Measurements from ENCODE around the gene FNDC3B.
A peak's percentile ranks its signal among the peaks of the same experiment; 100 is the strongest.

FNDC3B gene

GRCh38 chr3:172384836-172385235 lies 345.5 kb downstream of the FNDC3B start:
- H3K4me3 ChIP-seq (ENCODE audit: low read depth, low read length): no peak overlapping the region
- DNase-seq (ENCODE audit: low read depth): no peak
- TF ChIP-seq POLR2A (IDR thresholded peaks at IDR 0.05; ENCODE audit: extremely low read depth, insufficient read length): no peak

GRCh38 chr3:172387728-172388127 lies 348.4 kb downstream of the FNDC3B start:
- H3K4me3 ChIP-seq (ENCODE audit: low read depth, low read length): no peak overlapping the region
- TF ChIP-seq CTCF (IDR thresholded peaks at IDR 0.05; ENCODE audit: low read depth, low read length) (no peak), POLR2A (IDR thresholded peaks at IDR 0.05; ENCODE audit: extremely low read depth, insufficient read length) (no peak), MYC (IDR thresholded peaks at IDR 0.05; ENCODE audit: low read depth, low read length) (no peak), MAX (IDR thresholded peaks at IDR 0.05; ENCODE audit: low read depth, low read length) (no peak)
- no peak for DNase-seq (ENCODE audit: low read depth)

- H3K4me3 ChIP-seq (ENCODE audit: low read depth, low read length): no peak overlapping the region
- no peak for DNase-seq (ENCODE audit: low read depth)
- TF ChIP-seq MYC (IDR thresholded peaks at IDR 0.05; ENCODE audit: low read depth, low read length) (no peak), CTCF (IDR thresholded peaks at IDR 0.05; ENCODE audit: low read depth, low read length) (no peak), MAX (IDR thresholded peaks at IDR 0.05; ENCODE audit: low read depth, low read length) (no peak), POLR2A (IDR thresholded peaks at IDR 0.05; ENCODE audit: extremely low read depth, insufficient read length) (no peak)
Observed at GRCh38 chr3:172388412-172389078, 349.2 kb downstream of the FNDC3B start.

GRCh38 chr3:172390792-172391191 lies 351.4 kb downstream of the FNDC3B start:
- TF ChIP-seq POLR2A (IDR thresholded peaks at IDR 0.05; ENCODE audit: extremely low read depth, insufficient read length) (no peak), MAX (IDR thresholded peaks at IDR 0.05; ENCODE audit: low read depth, low read length) (no peak), CTCF (IDR thresholded peaks at IDR 0.05; ENCODE audit: low read depth, low read length) (no peak), MYC (IDR thresholded peaks at IDR 0.05; ENCODE audit: low read depth, low read length) (no peak)
- H3K4me3 ChIP-seq (ENCODE audit: low read depth, low read length): no peak overlapping the region
- DNase-seq (ENCODE audit: low read depth): no peak

GRCh38 chr3:172391592-172392302 lies 352.4 kb downstream of the FNDC3B start:
- TF ChIP-seq MAX (IDR thresholded peaks at IDR 0.05; ENCODE audit: low read depth, low read length) (no peak), CTCF (IDR thresholded peaks at IDR 0.05; ENCODE audit: low read depth, low read length) (no peak), POLR2A (IDR thresholded peaks at IDR 0.05; ENCODE audit: extremely low read depth, insufficient read length) (no peak), MYC (IDR thresholded peaks at IDR 0.05; ENCODE audit: low read depth, low read length) (no peak)
- no peak overlapping the region for H3K4me3 ChIP-seq (ENCODE audit: low read depth, low read length)
- DNase-seq (ENCODE audit: low read depth): peak; percentile 31

GRCh38 chr3:172394692-172395091 lies 355.3 kb downstream of the FNDC3B start:
- TF ChIP-seq MYC (IDR thresholded peaks at IDR 0.05; ENCODE audit: low read depth, low read length) (no peak), MAX (IDR thresholded peaks at IDR 0.05; ENCODE audit: low read depth, low read length) (no peak), POLR2A (IDR thresholded peaks at IDR 0.05; ENCODE audit: extremely low read depth, insufficient read length) (no peak), CTCF (IDR thresholded peaks at IDR 0.05; ENCODE audit: low read depth, low read length) (no peak)
- H3K4me3 ChIP-seq (ENCODE audit: low read depth, low read length): no peak overlapping the region
- DNase-seq (ENCODE audit: low read depth): no peak
